ENCODE measurements around the gene XYLT2. TPM values are rescaled to one million over a fixed set of nuclear protein-coding genes. Genes with fewer than 3 reads are reported as not detected.
A peak's percentile ranks its signal among the peaks of the same experiment; 100 is the strongest.

XYLT2 gene
- total RNA-seq, 1 donor from 2014 or later = 10.8 TPM

GRCh38 chr17:50365649-50366393, 19.9 kb downstream of the XYLT2 start:
- ATAC-seq = no peak

- ATAC-seq = no peak
These were observed 21.5 kb downstream of the XYLT2 start for GRCh38 chr17:50367401-50367800.

GRCh38 chr17:50370052-50370451, 24.1 kb downstream of the XYLT2 start:
- no peak for ATAC-seq

- no peak for ATAC-seq
These were observed 25.6 kb downstream of the XYLT2 start for GRCh38 chr17:50371526-50371925.

GRCh38 chr17:50372222-50372757, 26.4 kb downstream of the XYLT2 start:
- ATAC-seq = no peak

- peak; percentile 89 for ATAC-seq
These were observed 27.0 kb downstream of the XYLT2 start, which contains the start of the genes EME1 and MRPL27 for GRCh38 chr17:50372758-50373556. TSS of gene EME1 (plus strand) at chr17:50373229. CDS start at chr17:50375209, 1,980 bp downstream. TSS of gene MRPL27 (minus strand) at chr17:50373184. CDS start at chr17:50373170, 14 bp downstream.

- no peak for ATAC-seq
These were observed 27.8 kb downstream of the XYLT2 start for GRCh38 chr17:50373705-50374104.

- no peak for ATAC-seq
These were observed 30.1 kb downstream of the XYLT2 start for GRCh38 chr17:50375858-50376538.

GRCh38 chr17:50379351-50380132, 33.6 kb downstream of the XYLT2 start:
- no peak for ATAC-seq

GRCh38 chr17:50380369-50381259, 34.7 kb downstream of the XYLT2 start:
- no peak for ATAC-seq

- no peak for ATAC-seq
These were observed 35.4 kb downstream of the XYLT2 start for GRCh38 chr17:50381260-50381815.

GRCh38 chr17:50381920-50382319, 36.0 kb downstream of the XYLT2 start:
- ATAC-seq = no peak

GRCh38 chr17:50382931-50383330, 37.0 kb downstream of the XYLT2 start:
- no peak for ATAC-seq

GRCh38 chr17:50386510-50386909, 40.6 kb downstream of the XYLT2 start:
- no peak for ATAC-seq

GRCh38 chr17:50388728-50389127, 42.8 kb downstream of the XYLT2 start:
- no peak for ATAC-seq

GRCh38 chr17:50389534-50389933, 43.6 kb downstream of the XYLT2 start:
- ATAC-seq = no peak

- no peak for ATAC-seq
These were observed 46.7 kb downstream of the XYLT2 start for GRCh38 chr17:50392621-50393020.

- ATAC-seq = no peak
These were observed 47.8 kb downstream of the XYLT2 start for GRCh38 chr17:50393700-50394099.

GRCh38 chr17:50394711-50395110, 48.8 kb downstream of the XYLT2 start:
- no peak for ATAC-seq

- ATAC-seq = peak; percentile 83
These were observed 50.6 kb downstream of the XYLT2 start for GRCh38 chr17:50396261-50397110.
